GM10248 (cell line): ENCODE measurements around the gene PDHA1.

Source experiments
- CTCF ChIA-PET: fragments of 300-600 bp; sonication (Branson Sonifier 250); formaldehyde crosslinking; extraction: SDS; loops from one replicate; lab custom pipeline; 2021; ENCODE audit warnings: antibody characterized with exemption; lab: Yijun Ruan, JAX
- POLR2A ChIA-PET: fragments of 350-650 bp; sonication (Branson Sonifier 250); formaldehyde crosslinking; extraction: SDS; loops from one replicate; lab custom pipeline; 2020; ENCODE audit warnings: antibody characterized with exemption; lab: Yijun Ruan, JAX
- DNase-seq: peaks from one replicate; pipeline ENCODE4 v3.0.0; 2012; ENCODE audit errors: extremely low spot score
- TF ChIP-seq, protein P1 (sequence below): IDR thresholded peaks from 2 replicates; pipeline ENCODE4 v1.5.1; 2012; ENCODE audit warnings: mild to moderate bottlenecking, low read depth; ENCODE audit errors: extremely low read depth, missing control alignments, control extremely low read depth

Gene PDHA1

DNA sequence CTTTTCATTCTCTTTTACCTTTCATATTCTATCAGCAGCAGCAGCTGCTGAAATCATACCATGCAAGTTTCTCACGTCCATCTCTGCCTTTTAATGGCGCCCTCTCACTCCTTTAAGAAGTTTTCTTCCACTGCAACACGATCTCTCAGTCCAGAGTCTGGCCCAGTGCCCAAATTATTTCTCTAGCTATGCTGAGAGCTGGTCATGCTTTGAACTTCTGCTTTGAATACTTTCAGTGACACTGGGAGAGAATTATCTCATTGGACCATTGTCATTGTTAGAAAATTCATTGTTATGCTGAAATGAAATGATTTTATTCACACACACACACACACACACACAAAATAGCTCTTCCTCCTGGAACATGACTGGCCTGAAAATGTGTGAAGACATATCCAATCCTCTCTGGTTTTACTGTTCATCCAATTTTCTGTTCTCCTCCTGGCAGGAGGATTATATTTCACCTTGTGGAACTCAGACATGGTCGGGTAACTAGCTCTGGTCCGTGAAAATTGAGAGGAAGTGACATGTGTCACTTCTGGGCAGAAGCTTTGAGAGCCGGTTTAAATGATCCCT lies 1.3 kb upstream of the PDHA1 start:
- CTCF ChIA-PET: interaction anchor here (0.9 to 1.8 kb wide), 2 partner anchors 9 to 30 kb away, joined by 4 to 9 read pairs; no protein-coding TSS in a partner anchor
- TF ChIP-seq, protein P1, sequence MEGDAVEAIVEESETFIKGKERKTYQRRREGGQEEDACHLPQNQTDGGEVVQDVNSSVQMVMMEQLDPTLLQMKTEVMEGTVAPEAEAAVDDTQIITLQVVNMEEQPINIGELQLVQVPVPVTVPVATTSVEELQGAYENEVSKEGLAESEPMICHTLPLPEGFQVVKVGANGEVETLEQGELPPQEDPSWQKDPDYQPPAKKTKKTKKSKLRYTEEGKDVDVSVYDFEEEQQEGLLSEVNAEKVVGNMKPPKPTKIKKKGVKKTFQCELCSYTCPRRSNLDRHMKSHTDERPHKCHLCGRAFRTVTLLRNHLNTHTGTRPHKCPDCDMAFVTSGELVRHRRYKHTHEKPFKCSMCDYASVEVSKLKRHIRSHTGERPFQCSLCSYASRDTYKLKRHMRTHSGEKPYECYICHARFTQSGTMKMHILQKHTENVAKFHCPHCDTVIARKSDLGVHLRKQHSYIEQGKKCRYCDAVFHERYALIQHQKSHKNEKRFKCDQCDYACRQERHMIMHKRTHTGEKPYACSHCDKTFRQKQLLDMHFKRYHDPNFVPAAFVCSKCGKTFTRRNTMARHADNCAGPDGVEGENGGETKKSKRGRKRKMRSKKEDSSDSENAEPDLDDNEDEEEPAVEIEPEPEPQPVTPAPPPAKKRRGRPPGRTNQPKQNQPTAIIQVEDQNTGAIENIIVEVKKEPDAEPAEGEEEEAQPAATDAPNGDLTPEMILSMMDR: no peak
- DNase-seq: no peak
- POLR2A ChIA-PET: no interaction called here

DNA sequence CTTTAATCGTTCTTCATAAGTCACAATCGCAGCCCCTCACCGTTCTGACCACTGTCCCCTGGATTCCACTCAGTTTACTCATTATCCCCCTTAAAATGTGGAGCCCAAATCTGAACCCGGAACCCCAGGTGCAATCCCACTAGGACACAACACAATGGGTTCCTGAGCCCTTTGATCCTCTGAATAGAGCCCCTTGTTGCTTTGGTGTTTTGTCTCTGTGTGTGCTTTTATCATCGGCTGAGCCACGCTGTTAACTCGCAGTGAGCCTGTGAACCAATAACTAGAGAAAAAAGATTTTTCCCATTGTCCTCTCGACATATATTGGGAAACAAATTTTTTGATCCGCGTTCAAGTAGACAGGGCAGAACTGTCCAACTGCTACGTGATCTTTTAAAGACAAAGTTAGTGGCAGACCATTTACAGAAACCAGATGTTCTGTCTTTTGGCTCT lies 617 bp upstream of the PDHA1 start:
- no peak for DNase-seq
- TF ChIP-seq, protein P1: no peak
- CTCF ChIA-PET: interaction anchor here (1.8 kb wide), 1 partner anchor 10 kb away, joined by 9 read pairs; no protein-coding TSS in a partner anchor
- POLR2A ChIA-PET: no interaction called here

DNA sequence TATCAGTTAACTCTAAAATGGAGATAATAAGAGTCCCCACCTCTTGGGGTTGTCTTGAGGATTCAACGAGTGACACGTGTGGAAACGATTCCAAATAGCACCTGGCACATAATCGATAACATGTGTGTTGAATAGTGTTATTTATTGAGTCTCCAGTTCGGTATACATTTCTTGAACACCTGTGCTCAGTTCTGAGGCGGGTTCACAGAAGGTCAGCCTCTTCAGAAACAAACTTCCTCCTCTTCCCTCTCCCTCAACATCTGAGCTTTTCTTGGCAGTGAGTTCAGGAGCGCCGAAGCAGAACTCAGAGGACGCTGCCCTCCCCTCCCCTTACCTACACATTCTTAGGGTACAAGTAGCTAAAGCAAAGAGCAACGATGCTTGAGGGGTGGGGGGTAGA lies 934 bp downstream of the PDHA1 start:
- TF ChIP-seq, protein P1: no peak
- no peak for DNase-seq
- POLR2A ChIA-PET: no interaction called here
- CTCF ChIA-PET: interaction anchor here (1.2 kb wide), 2 partner anchors 11 to 28 kb away, joined by 3 to 4 read pairs; no protein-coding TSS in a partner anchor

DNA sequence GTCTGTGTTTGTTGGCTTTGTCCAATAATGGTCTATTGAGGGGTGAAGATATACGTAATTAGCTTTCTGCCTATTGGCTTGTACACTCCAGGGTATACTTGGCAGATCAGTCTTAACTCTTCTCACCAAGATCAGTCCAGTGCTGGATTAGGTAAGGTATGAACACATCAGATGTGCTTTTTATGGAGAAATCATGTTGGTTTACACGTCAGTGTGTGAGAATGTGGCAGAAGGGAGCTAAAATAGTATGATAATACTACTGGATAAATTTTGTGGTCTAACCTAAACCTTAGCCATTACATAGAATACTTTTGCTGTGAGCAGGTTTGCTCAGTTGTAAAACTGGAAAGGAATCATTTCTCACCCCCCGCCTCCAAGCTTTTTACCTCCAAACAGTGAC lies 4.2 kb downstream of the PDHA1 start:
- CTCF ChIA-PET: interaction anchor here (2.1 kb wide), 1 partner anchor 35 kb away, joined by 5 read pairs; no protein-coding TSS in a partner anchor
- no peak for DNase-seq
- POLR2A ChIA-PET: no interaction called here
- TF ChIP-seq, protein P1: no peak

DNA sequence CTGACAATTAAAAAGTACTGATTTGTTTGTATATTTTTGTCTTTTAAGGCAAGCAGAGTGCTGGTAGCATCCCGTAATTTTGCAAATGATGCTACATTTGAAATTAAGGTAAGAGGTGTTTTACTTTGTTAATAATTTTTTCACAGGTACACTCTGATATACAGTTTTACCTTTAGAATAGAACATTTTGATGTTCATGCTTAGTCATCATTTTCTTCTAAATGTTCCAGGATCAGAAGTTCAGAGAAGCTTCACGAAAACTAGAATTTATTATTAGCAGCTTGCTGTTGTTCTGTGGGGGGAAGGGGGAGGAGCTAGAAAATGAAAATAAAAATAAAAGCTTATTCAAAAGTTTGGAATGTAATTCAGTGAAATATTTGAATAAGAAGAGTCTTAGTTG lies 5.5 kb downstream of the PDHA1 start:
- no peak for DNase-seq
- ChIA-PET CTCF (no interaction called here), POLR2A (no interaction called here)
- TF ChIP-seq, protein P1: no peak

DNA sequence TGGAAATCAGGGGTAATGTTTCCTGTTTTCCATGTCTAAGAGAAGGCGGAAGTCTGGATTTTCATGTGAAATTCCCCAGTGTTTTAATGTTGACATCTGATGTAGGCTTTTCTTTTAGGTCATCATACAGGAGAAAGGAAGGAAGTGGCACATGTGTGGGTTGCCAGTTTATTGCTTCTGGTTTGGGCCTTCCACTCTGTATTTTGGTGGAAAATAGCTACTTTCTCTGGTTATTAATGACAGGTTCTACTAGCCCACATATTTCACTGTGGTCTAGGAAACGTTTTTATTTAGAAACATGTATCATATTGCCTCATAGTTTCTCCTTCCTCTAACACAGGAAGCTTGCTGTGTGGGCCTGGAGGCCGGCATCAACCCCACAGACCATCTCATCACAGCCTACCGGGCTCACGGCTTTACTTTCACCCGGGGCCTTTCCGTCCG lies 7.2 kb downstream of the PDHA1 start:
- DNase-seq: peak; percentile 58
- TF ChIP-seq, protein P1: no peak
- CTCF ChIA-PET: interaction anchor here (1.0 kb wide), 1 partner anchor 21 kb away, joined by 3 read pairs; no protein-coding TSS in a partner anchor
- POLR2A ChIA-PET: interaction anchor here (0.9 kb wide), 1 partner anchor 10 kb away, joined by 3 read pairs; no protein-coding TSS in a partner anchor
